SKM-1 (cell line): ENCODE results near the gene COLGALT1.
"Not testable (repeated sequence)": the region's sequence is repeated elsewhere in the genome, so short reads cannot be mapped to it uniquely, and the experiment has no call there.

Experiments used
- DNase-seq: peaks from one replicate; lab custom pipeline; 2025; ENCODE audit not compliant: unreplicated experiment; lab: John Stamatoyannopoulos, UW

The COLGALT1 gene

DNA sequence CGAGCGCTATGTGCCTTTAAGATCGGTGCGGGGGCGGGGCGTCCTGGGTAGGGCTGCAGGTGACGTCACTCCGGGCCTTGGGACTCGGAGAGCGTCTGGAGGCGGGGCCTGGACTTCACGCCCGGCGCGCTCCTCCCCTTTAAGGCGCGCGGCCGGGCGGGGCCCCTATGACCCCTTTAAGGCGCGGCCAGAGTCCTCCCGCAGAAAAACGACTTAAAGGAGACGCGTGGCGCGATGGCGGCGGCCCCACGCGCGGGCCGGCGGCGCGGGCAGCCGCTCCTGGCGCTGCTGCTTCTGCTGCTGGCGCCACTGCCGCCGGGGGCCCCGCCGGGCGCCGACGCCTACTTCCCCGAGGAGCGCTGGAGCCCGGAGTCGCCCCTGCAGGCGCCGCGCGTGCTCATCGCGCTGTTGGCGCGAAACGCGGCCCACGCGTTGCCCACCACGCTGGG is at the start of gene COLGALT1:
TSS of gene COLGALT1 (plus strand) at position 170 of the 449 bp plus-strand sequence. CDS start at position 235, 65 bp downstream.
- DNase-seq: peak; percentile 98

- DNase-seq: no peak
These were observed 48.7 kb upstream of the COLGALT1 start for GRCh38 chr19:17506745-17507144.

DNA sequence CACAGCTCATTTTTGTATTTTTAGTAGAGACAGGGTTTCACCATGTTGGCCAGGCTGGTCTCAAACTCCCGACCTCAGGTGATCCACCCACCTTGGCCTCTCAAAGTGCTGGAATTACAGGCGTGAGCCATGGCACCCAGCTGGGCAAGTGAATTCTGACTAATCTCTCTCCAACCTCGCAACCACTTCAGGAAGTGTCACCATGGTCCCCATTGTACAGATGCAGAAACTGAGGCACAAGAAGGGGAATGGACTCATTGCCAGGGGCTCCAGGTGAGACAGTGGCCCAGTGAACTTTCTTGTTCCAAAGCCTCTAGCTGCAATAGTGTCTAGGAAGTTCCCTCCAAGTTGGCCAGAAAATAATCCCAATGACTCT is 46.9 kb upstream of the COLGALT1 start:
- DNase-seq: not testable (repeated sequence)

DNA sequence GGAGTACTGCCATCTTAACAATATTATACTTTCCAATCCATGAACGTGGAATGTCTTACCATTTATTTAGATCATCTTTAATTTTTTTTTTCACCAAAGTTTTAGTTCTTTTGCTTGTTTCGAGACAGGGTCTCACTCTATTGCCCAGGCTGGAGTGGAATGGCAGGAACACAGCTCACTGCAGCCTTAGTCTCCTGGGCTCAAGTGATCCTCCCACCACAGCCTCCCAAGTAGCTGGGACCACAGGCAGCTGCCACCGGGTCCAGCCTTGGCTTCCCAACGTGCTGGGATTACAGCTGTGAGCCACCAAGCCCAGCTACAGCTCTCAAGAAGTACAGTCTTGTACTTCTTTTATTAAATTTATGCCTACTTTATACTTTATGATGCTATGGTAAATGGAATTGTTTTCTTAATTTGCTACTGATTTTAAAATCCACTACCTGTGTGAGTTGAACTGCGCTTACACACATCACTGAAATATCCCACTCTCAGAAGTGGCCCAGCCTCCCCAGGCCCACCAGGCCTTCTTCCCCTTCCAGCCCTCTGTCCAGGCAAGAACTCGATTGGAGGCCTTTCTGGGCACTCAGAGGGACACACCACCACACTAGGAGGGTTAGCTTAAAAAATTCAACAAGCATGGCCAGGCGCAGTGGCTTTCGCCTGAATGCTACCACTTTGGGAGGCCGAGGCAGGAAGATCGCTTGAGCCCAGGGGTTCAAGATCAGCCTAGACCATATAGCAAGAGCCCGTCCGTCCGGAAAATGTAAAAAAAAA is 45.0 kb upstream of the COLGALT1 start:
- DNase-seq: no peak

DNA sequence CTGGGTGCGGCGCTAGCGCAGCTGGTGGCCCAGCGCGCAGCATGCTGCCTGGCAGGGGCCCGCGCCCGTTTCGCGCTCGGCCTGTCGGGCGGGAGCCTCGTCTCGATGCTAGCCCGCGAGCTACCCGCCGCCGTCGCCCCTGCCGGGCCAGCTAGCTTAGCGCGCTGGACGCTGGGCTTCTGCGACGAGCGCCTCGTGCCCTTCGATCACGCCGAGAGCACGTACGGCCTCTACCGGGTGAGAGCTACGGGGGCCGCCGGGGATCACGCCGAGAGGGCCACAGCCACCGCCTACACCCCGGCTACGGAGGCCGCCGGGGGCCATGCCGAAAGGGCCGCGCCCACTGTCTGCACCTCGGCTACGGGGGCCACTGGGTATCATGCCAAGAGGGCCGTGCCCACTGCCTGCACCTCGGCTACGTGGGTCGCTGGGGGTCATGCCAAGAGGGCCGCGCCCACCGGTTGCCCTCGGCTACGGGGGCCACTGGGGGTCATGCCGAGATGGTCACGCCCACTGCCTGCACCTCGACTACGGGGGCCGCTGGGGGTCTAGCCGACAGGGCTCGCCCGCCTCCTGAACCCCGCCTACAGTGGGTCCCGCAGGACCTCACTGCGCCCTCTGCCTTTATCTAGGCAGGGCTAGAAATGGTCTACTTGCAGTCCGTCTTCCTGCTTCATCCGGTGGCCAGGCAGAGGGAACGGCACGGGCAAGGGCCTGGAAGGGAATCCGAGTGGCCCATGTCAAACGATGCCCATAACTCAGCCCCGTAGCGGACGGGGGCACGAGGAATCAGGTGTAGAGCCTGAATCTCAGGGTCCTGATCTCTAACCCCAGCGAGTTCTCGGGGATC is 43.5 kb upstream of the COLGALT1 start:
- DNase-seq: peak; percentile 11

GRCh38 chr19:17512574-17512939 is 42.9 kb upstream of the COLGALT1 start:
- no peak for DNase-seq

DNA sequence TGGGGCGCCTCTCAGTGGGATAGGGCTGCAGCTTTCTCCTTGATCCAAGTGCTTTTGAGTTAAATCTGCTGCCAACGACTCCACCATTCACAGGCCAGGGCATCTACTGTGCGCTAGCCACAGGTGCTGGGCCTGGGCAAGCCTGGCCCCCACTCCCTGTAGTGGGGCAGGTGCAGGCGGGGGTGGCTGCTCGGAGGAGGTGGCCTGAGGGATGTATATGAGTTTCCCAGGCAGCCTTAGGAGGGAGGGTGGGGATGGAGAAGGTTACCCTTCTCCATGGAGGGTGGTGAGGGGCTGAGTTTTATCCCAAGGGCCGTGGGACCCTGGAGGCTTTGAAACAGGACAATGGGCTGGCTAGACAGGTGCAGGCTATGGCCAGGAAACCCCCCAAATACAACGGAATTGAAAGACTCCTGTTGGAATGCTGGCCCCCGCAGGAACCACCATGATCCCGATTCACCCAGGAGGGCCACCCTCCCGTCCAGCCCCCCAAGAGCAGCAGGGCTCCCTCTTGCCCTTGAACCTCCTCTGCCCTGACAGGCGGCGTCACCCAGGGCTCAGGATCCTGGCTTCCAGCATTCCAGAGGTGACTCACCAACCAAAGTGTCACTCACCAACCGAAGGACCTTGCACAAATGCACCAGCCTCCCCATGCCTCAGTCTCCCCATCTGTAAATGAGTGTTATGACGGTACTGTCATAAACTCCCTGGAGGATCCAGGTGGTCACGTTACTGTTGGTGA is 39.9 kb upstream of the COLGALT1 start:
- DNase-seq: no peak

DNA sequence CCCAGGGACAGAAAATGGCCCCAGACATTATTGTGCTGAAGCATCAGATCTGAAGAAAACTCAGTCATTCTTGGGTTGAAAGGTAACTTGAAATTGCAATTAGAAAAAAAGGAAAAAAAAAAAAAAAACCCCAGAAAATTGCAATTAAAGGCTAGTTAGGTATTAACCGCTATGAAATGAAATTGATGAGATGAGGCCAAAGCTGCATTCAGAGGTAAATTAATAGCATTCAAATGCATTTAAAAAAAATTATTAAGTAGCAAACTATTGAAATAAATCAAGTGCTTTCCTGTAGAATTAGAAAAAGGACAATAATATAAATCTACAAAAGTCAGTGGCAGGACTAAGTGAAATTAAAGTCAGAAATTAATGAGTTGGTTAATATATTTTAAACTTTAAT is 37.6 kb upstream of the COLGALT1 start:
- no peak for DNase-seq

DNA sequence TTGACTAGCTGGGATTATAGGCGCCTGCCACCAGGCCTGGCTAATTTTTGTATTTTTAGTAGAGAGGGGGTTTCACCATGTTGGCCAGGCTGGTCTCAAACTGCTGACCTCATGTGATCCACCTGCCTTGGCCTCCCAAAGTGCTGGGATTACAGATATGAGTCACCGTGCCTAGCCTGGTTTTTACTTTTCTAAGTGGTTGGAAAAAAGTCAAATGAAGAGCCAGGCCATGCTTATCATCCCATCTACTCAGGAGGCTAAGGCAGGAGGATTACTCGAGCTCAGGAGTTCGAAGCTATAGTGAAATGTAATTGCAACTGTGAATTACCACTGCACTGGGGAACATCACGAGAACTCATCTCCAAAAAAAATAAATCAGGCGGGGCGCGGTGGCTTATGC is 36.8 kb upstream of the COLGALT1 start:
- DNase-seq: not testable (repeated sequence)

- no peak for DNase-seq
These were observed 35.5 kb upstream of the COLGALT1 start for GRCh38 chr19:17519967-17520366.

GRCh38 chr19:17520865-17521264 is 34.6 kb upstream of the COLGALT1 start:
- DNase-seq: no peak

- peak; percentile 96 for DNase-seq
These were observed 32.2 kb upstream of the COLGALT1 start for GRCh38 chr19:17522988-17523872.

GRCh38 chr19:17524651-17525050 is 30.8 kb upstream of the COLGALT1 start:
- DNase-seq: no peak

- no peak for DNase-seq
These were observed 30.3 kb upstream of the COLGALT1 start for GRCh38 chr19:17525141-17525540.

- no peak for DNase-seq
These were observed 28.5 kb upstream of the COLGALT1 start for GRCh38 chr19:17526922-17527321.

- DNase-seq: no peak
These were observed 28.1 kb upstream of the COLGALT1 start for GRCh38 chr19:17527326-17527725.

DNA sequence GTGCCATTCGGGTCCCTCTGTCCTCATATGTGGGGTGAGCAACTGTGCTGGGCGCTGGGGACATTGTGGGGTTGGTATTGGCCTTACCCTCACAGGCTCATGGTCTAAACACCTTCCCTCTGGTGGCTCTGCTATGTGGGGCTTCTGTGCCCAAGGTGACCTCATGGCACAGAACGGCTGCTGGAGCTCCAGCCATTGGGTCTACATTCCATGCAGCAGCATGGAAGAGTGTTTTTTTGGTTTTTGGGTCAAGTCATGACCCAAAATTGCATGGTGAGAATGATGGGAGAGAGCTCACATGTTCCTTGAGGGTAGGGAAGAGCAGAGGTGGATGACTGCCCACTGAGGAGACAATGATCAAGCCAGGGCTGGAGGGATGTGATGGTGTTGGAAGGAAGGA is 26.8 kb upstream of the COLGALT1 start:
- no peak for DNase-seq

DNA sequence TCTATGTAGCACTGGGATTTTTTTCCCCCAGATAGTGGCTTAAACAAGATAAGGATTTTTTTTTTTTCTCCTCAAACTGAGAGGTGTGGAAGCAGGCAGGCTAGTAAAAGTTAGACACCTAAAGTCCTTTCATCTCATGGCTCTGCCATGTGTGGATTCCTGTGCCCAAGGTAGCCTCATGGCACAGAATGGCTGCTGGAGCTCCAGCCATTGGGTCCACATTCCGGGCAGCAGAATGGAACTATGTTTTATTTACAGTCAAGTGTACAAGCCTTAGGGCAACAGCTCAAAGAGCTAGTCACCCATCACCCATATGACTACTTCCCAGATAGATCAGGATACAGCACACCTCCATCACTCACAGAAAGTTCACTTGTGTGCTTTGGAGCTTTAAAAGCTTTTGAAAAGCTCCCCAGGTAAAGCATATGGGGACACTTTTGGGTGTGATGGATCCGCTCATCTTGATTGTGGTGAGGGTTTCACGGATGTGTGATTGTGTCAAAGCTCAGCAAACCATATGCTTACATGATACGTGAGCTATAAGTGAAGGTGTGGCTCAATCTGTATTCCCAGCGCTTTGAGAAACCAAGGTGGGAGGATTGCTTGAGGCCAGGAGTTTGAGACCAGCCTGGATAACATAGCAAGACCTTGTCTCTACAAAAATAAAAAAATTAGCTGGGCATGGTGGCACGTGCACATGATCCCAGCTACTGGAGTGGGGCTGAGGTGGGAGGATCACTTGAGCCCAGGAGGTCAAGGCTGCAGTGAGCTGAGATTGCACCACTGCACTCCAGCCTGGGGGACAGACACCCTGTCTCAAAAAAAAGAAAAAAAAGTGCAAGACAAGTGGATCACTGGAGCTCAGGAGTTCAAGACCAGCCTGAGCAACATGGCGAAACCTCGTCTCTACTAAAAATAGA is 25.9 kb upstream of the COLGALT1 start:
- DNase-seq: no peak

GRCh38 chr19:17530586-17530985 is 24.9 kb upstream of the COLGALT1 start:
- DNase-seq: no peak
